ENCODE data around the gene CLDN9. TPM values are rescaled to one million over a fixed set of nuclear protein-coding genes. Genes with fewer than 3 reads are reported as not detected.

The CLDN9 gene
- total RNA-seq, 1 experiment from 2014 or later: not detected

DNA sequence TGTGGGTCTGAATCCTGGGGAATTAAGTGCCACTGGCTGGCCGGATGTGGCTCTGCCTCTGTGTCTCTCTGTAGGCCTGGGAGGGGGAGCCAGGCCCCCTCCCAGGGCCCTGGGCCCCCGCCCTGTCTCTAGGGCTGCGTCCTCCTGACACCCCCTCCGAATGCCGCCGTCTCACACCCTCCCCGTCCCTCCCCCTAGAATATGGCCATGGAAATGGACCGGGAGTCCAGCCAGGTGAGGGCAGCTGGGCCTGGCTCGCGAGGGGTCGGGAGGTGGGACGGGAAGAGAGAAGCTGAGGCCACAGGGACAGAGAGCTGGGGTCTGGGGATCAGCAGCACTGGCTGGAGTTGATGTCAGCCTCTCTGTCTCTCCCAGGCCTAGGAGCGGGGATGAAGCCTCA lies 16.4 kb upstream of the CLDN9 start:
- no peak for DNase-seq (ENCODE audit: low read depth)

GRCh38 chr16:2999929-3000328 lies 12.8 kb upstream of the CLDN9 start:
- no peak for DNase-seq (ENCODE audit: low read depth)

GRCh38 chr16:3000540-3000939 lies 12.2 kb upstream of the CLDN9 start:
- no peak for DNase-seq (ENCODE audit: low read depth)

GRCh38 chr16:3001316-3001715 lies 11.4 kb upstream of the CLDN9 start:
- DNase-seq (ENCODE audit: low read depth): no peak

- DNase-seq (ENCODE audit: low read depth): peak; percentile 98
Observed at GRCh38 chr16:3003582-3004270, 9.0 kb upstream of the CLDN9 start.

GRCh38 chr16:3004319-3004718 lies 8.4 kb upstream of the CLDN9 start:
- peak; percentile 61 for DNase-seq (ENCODE audit: low read depth)

GRCh38 chr16:3004781-3005284 lies 7.9 kb upstream of the CLDN9 start:
- DNase-seq (ENCODE audit: low read depth): peak; percentile 55

GRCh38 chr16:3007059-3007956 lies 5.4 kb upstream of the CLDN9 start:
- no peak for DNase-seq (ENCODE audit: low read depth)

GRCh38 chr16:3007957-3008689 lies 4.6 kb upstream of the CLDN9 start:
- no peak for DNase-seq (ENCODE audit: low read depth)

- DNase-seq (ENCODE audit: low read depth): no peak
Observed at GRCh38 chr16:3008690-3009037, 4.1 kb upstream of the CLDN9 start.

DNA sequence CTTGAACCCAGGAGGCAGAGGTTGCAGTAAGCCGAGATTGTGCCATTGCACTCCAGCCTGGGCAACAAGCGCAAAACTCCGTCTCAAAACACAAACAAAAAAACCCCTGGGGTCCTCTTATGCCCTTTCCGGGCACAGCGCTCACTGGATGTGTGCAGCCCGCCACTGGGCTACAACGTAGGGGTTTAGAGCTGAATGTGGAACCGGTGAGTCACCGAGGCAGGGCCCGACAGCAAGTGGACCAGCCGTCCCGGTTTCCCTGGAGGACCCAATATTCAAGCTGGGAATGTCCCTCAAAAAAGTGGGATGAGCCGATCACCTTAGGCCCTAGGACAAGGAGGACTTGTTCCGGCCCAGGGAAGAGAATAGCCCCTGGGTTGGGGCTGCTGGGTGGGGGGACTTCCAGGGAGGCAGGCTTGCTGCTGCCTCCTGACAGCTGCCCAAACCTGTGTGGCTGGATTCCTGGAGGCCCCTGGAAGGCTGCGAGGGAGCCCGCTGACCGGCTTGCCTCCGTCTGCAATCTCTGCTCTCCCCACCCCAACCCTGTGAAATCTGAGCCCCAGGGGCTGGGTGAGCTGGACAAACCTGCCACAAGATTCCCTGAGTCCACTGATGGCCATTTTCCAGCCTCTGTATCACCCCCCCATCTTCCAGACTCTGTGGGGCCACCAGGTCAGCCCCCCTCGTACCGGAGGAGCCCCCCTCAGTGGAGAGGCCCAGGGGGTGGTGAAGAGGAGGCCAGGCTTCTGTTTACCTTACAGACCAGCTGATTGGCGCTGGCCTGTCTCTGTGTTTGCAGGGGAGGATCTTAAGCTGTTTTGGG lies 2.9 kb upstream of the CLDN9 start:
- no peak for DNase-seq (ENCODE audit: low read depth)

DNA sequence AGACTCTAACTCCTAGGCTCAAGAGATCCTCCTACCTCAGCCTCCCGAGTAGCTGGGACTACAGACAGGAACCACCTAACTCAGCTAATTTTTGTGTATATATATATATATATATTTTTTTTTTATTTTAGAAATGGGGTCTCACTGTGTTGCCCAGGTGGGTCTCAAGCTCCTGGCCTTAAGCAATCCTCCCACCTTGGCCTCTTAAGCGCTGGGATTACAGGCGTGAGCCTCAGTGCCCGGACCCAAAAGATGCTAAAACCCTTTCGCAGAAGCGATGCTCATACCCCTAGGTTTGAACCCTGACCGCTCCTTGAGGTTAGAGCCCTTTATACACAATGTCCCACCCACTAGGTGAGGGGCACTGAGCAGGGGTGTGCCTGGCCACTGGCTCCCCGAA lies 2.2 kb upstream of the CLDN9 start:
- DNase-seq (ENCODE audit: low read depth): no peak

GRCh38 chr16:3012246-3012645 lies 477 bp upstream of the CLDN9 start:
- no peak for DNase-seq (ENCODE audit: low read depth)

DNA sequence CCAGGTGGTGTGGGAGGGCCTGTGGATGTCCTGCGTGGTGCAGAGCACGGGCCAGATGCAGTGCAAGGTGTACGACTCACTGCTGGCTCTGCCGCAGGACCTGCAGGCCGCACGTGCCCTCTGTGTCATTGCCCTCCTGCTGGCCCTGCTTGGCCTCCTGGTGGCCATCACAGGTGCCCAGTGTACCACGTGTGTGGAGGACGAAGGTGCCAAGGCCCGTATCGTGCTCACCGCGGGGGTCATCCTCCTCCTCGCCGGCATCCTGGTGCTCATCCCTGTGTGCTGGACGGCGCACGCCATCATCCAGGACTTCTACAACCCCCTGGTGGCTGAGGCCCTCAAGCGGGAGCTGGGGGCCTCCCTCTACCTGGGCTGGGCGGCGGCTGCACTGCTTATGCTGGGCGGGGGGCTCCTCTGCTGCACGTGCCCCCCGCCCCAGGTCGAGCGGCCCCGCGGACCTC lies 798 bp downstream of the CLDN9 start:
- DNase-seq (ENCODE audit: low read depth): no peak

GRCh38 chr16:3013998-3014690 lies 1.4 kb downstream of the CLDN9 start:
- DNase-seq (ENCODE audit: low read depth): no peak

GRCh38 chr16:3014971-3015370 lies 2.2 kb downstream of the CLDN9 start:
- no peak for DNase-seq (ENCODE audit: low read depth)

- DNase-seq (ENCODE audit: low read depth): no peak
Observed at GRCh38 chr16:3015865-3016521, 3.3 kb downstream of the CLDN9 start.

GRCh38 chr16:3017344-3017743 lies 4.6 kb downstream of the CLDN9 start:
- DNase-seq (ENCODE audit: low read depth): no peak

DNA sequence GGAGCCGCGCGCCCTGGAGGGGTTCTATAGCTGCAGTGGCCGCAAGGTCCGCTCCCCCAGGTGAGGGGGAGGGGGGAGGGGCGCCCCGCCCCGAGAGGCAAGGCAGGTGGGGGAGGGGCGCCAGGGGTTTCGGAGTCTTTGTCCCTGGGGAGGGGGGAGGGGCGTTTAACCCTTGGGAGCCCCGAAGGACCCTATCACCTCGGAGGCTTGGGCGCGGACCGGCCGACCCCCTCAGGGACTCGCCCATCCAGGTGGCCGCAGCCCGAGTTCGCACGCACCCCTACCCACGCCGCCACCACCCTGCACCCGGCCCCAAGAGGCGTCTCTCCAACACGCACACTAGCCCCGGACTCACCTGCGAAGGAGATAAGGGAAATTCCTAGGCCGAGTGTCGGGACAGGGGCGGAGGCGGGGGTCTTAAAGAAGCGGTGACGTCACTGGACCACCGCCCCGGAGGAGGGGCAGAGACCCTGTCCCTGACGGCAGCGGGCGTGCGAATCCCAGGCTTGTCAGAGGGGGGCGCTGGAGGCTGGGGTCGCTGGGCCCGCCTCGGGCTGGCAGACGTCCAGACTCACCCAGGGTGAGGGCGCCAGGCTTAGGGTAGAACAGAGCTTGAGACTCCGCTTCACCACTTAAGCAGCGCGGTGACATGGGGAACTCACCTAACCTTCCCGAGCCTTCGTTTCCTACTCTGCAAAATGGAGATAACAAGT lies 5.2 kb downstream of the CLDN9 start, which contains the start of gene CLDN6:
Gene CLDN6 (minus strand): TSS at position 390 of the 713 bp plus-strand sequence. CDS start 2,162 bp downstream, outside the sequence.
- no peak for DNase-seq (ENCODE audit: low read depth)

Measured in Daoy (cell line).